ENCODE measurements around the gene NPHS2. TPM values are rescaled to one million over a fixed set of nuclear protein-coding genes. Genes with fewer than 3 reads are reported as not detected.

Gene NPHS2
- total and polyA plus RNA-seq, 2 of the 4 experiments (the other 2 are of a cell fraction): not detected

- ChIA-PET POLR2A (ENCODE audit: unreplicated experiment) (no interaction called here), CTCF (no interaction called here)
- H2AK9ac ChIP-seq (replicated peaks; ENCODE audit: low read depth, low read length, poor library complexity): no peak overlapping the region
- H3K18ac ChIP-seq (ENCODE audit: low read depth, low read length): no peak overlapping the region
- intact Hi-C loops (cut with micrococcal nuclease) (no loop called here), dilution Hi-C loops (cut with HindIII; ENCODE audit: low sequenced_read_pairs, unreplicated experiment) (no loop called here), in situ Hi-C loops (cut with MboI; ENCODE audit: low sequenced_read_pairs) (no loop called here)
- TF ChIP-seq RCOR1 (IDR thresholded peaks at IDR 0.05; ENCODE audit: insufficient replicate concordance, low read length) (no peak), RFX5 (IDR thresholded peaks at IDR 0.05; ENCODE audit: low read depth, low read length) (no peak), ELK1 (IDR thresholded peaks at IDR 0.05; ENCODE audit: borderline replicate concordance, low read depth, low read length) (no peak), NFE2L2 (IDR thresholded peaks at IDR 0.05; ENCODE audit: low read depth, low read length) (no peak), MXI1 (IDR thresholded peaks at IDR 0.05; ENCODE audit: borderline replicate concordance, low read depth, low read length) (no peak)
- no peaks in the 10 kb centered on the region for H3K9me3 ChIP-seq (ENCODE audit: control insufficient read depth, insufficient read depth, low read length)
- no peaks in the 10 kb centered on the region for H3K9me1 ChIP-seq (ENCODE audit: insufficient read depth, low read length)
- no peak overlapping the region for H2BK15ac ChIP-seq (ENCODE audit: low read depth, low read length)
- no peak overlapping the region for H2AFZ ChIP-seq (replicated peaks; ENCODE audit: low read length, poor library complexity)
- H3K4me1 ChIP-seq (ENCODE audit: control insufficient read depth, insufficient read depth, low read length): no peaks in the 10 kb centered on the region
- no peak overlapping the region for H3K4me3 ChIP-seq (ENCODE audit: insufficient read depth, low read depth, low read length)
- H4K91ac ChIP-seq (ENCODE audit: insufficient read depth, low read depth, low read length): no peak overlapping the region
- H3K36me3 ChIP-seq (ENCODE audit: control insufficient read depth, insufficient read depth, low read length): no peaks in the 10 kb centered on the region
- no peak overlapping the region for H3K23ac ChIP-seq (ENCODE audit: low read depth, low read length)
- no peak overlapping the region for H3K27ac ChIP-seq (ENCODE audit: insufficient read depth, low read length)
- ATAC-seq (ENCODE audit: low read depth): no peak
- H4K8ac ChIP-seq (ENCODE audit: low read depth in 2 of 2, low read length in 2 of 2): no peak overlapping the region
- no peak overlapping the region for H2BK5ac ChIP-seq (ENCODE audit: low read depth, low read length, poor library complexity, severe bottlenecking)
- DNase-seq: no peak
- H3K56ac ChIP-seq (ENCODE audit: extremely low read depth, insufficient read depth, low read length): no peak overlapping the region
- no peak overlapping the region for H2BK120ac ChIP-seq (ENCODE audit: low read depth, low read length)
- H2AK5ac ChIP-seq (ENCODE audit: low read depth, low read length): no peak overlapping the region
- WGBS, 2 experiments (ENCODE audit: extremely low coverage in 2 of 2, insufficient read length in 1 of 2): no CpG with 5 or more reads among the region's 1 CpG
- H3K14ac ChIP-seq (replicated peaks; ENCODE audit: low read depth, low read length): no peak overlapping the region
- H4K5ac ChIP-seq (ENCODE audit: low read depth, low read length): no peak overlapping the region
- no peaks in the 10 kb centered on the region for H3K27me3 ChIP-seq (ENCODE audit: control insufficient read depth, insufficient read depth, low read length)
- H4K20me1 ChIP-seq (ENCODE audit: insufficient read depth, low read length): no peaks in the 10 kb centered on the region
- H3K4ac ChIP-seq (ENCODE audit: low read depth, low read length): no peak overlapping the region
- H3K79me1 ChIP-seq (ENCODE audit: low read depth in 1 of 2, low read length in 2 of 2): no peaks in the 10 kb centered on the region
- no peak overlapping the region for H2BK20ac ChIP-seq (ENCODE audit: low read depth, low read length)
- no peak overlapping the region for H3K9ac ChIP-seq (ENCODE audit: low read depth, low read length)
- BruUV-seq (replicated peaks): no TSS peak
- no peak overlapping the region for H3K4me2 ChIP-seq (ENCODE audit: low read depth, low read length)
Measured at GRCh38 chr1:179530352-179530751, 45.4 kb downstream of the NPHS2 start.

Data from IMR-90 (cell line).